Caco-2 (cell line): ENCODE data around the gene OR52N5. TPM values are rescaled to one million over a fixed set of nuclear protein-coding genes. Genes with fewer than 3 reads are reported as not detected.

Experiments used
- BruUV-seq: library from RNA; stranded (reverse); fragments of 400-500 nt; replicated peaks from 2 replicates; lab custom pipeline; 2021; lab: Mats Ljungman, UMichigan
- CTCF ChIA-PET: fragments of 300-600 bp; sonication (Branson Sonifier 250); formaldehyde crosslinking; loops from one replicate; lab custom pipeline; 2022; ENCODE audit warnings: antibody characterized with exemption; lab: Charles Lee
- POLR2A ChIA-PET: fragments of 300-600 bp; sonication (Branson Sonifier 250); formaldehyde crosslinking; loops from one replicate; lab custom pipeline; 2022; ENCODE audit warnings: antibody characterized with exemption; lab: Charles Lee
- DNase-seq, 2 experiments: peaks; one replicate each; pipeline versions ENCODE4 v3.0.0 to v3.0.0-alpha.2; 2020 to 2022
- H3K27me3 ChIP-seq: replicated peaks from 2 replicates; pipeline ENCODE4 v1.6.0; 2011; ENCODE audit warnings: low read length; ENCODE audit not compliant: control insufficient read depth, insufficient read depth
- H3K36me3 ChIP-seq: 2 replicates; pipeline ENCODE4 v1.5.1; 2011; ENCODE audit warnings: low read length; ENCODE audit not compliant: control insufficient read depth, insufficient read depth
- H3K4me1 ChIP-seq: fragments of 250-450 bp; sonication (Bioruptor Pico); 2 replicates; pipeline ENCODE4 v1.5.1; 2020; ENCODE audit warnings: mild to moderate bottlenecking
- H3K4me3 ChIP-seq: 2 replicates; pipeline ENCODE4 v1.5.1; 2011; ENCODE audit warnings: low read depth, mild to moderate bottlenecking, control low read depth, low read length
- H3K9me3 ChIP-seq: fragments of 250-450 bp; sonication (Bioruptor Pico); 2 replicates; pipeline ENCODE4 v1.5.1; 2020; ENCODE audit warnings: mild to moderate bottlenecking, moderate library complexity
- H3K27ac Mint-ChIP-seq: one replicate; pipeline ENCODE4 v1.8.0; 2022; ENCODE audit warnings: mixed read lengths; ENCODE audit not compliant: unreplicated experiment
- H3K27me3 Mint-ChIP-seq: one replicate; pipeline ENCODE4 v1.8.0; 2022; ENCODE audit warnings: mixed read lengths; ENCODE audit not compliant: insufficient read depth, unreplicated experiment
- H3K36me3 Mint-ChIP-seq: one replicate; pipeline ENCODE4 v1.8.0; 2022; ENCODE audit warnings: mild to moderate bottlenecking, mixed read lengths; ENCODE audit not compliant: insufficient read depth, unreplicated experiment
- H3K4me1 Mint-ChIP-seq: one replicate; pipeline ENCODE4 v1.8.0; 2022; ENCODE audit warnings: low read depth, mixed read lengths; ENCODE audit not compliant: unreplicated experiment
- H3K4me3 Mint-ChIP-seq: one replicate; pipeline ENCODE4 v1.8.0; 2022; ENCODE audit warnings: mild to moderate bottlenecking, moderate library complexity, mixed read lengths; ENCODE audit not compliant: unreplicated experiment
- H3K9me3 Mint-ChIP-seq: one replicate; pipeline ENCODE4 v1.8.0; 2022; ENCODE audit warnings: mixed read lengths; ENCODE audit not compliant: unreplicated experiment
- CTCF ChIP-seq, 2 experiments: fragments of 200-600 bp in 1 of 2; IDR thresholded peaks; 1 replicate in 1 of 2; 2 replicates in 1 of 2; pipeline versions ENCODE4 v1.5.1 to v1.8.0; 2011 to 2022; ENCODE audit warnings: antibody characterized with exemption in 1 of 2, control low read depth in 1 of 2, inconsistent platforms in 1 of 2, low read depth in 1 of 2, low read length in 1 of 2, mild to moderate bottlenecking in 1 of 2, moderate library complexity in 1 of 2; ENCODE audit not compliant: insufficient read depth in 1 of 2, severe bottlenecking in 1 of 2, unreplicated experiment in 1 of 2
- intact Hi-C: fragments of 100-400 bp; cut with micrococcal nuclease; formaldehyde crosslinking; loops from one replicate; pipeline ENCODE4 v1.10.0; 2022; ENCODE audit not compliant: unreplicated experiment
- total RNA-seq: library from RNA; stranded (reverse); gene quantifications from 2 replicates; pipeline ENCODE4 v1.2.3, GENCODE V29; 2022

OR52N5 gene
- total RNA-seq, 1 experiment from 2014 or later, result not detected

GRCh38 chr11:5796541-5796940 lies 13.4 kb upstream of the OR52N5 start:
- Mint-ChIP-seq H3K27ac (no peak overlapping the region), H3K36me3 (no peaks in the 10 kb centered on the region), H3K27me3 (peaks cover 6% of the 10 kb centered on the region), H3K4me1 (no peaks in the 10 kb centered on the region), H3K4me3 (no peak overlapping the region), H3K9me3 (no peaks in the 10 kb centered on the region)
- H3K4me3 ChIP-seq, result no peak overlapping the region
- H3K36me3 ChIP-seq, result no peaks in the 10 kb centered on the region
- ChIA-PET POLR2A (no interaction called here), CTCF (no interaction called here)
- intact Hi-C loops, result no loop called here
- H3K4me1 ChIP-seq, result no peaks in the 10 kb centered on the region
- peaks cover 3% of the 10 kb centered on the region; the same call in 1 of the 2 replicates for H3K9me3 ChIP-seq
- no peak for TF ChIP-seq CTCF (IDR thresholded peaks at IDR 0.05; ENCODE audit: insufficient read depth in 1 of 2, low read depth in 1 of 2, low read length in 1 of 2, severe bottlenecking in 1 of 2, unreplicated experiment in 1 of 2)
- no peaks in the 10 kb centered on the region for H3K27me3 ChIP-seq
- BruUV-seq, result no TSS peak
- DNase-seq, result no peak

- Histone ChIP-seq H3K4me3 (no peak within 1 kb of the TSS), H3K27me3 (no peaks in the 10 kb centered on the region), H3K9me3 (peaks cover 3% of the 10 kb centered on the region; the same call in 1 of the 2 replicates), H3K4me1 (no peaks in the 10 kb centered on the region), H3K36me3 (no peaks in the 10 kb centered on the region)
- ChIA-PET CTCF (no interaction called here), POLR2A (no interaction called here)
- H3K9me3 Mint-ChIP-seq, result no peaks in the 10 kb centered on the region
- intact Hi-C loops, result no loop called here
- no peaks in the 10 kb centered on the region for H3K36me3 Mint-ChIP-seq
- H3K4me3 Mint-ChIP-seq, result no peak within 1 kb of the TSS
- no peak for DNase-seq
- H3K4me1 Mint-ChIP-seq, result no peaks in the 10 kb centered on the region
- no TSS peak for BruUV-seq
- H3K27me3 Mint-ChIP-seq, result peaks cover 4% of the 10 kb centered on the region
- H3K27ac Mint-ChIP-seq, result no peak within 1 kb of the TSS
- no peak for TF ChIP-seq CTCF (IDR thresholded peaks at IDR 0.05; ENCODE audit: insufficient read depth in 1 of 2, low read depth in 1 of 2, low read length in 1 of 2, severe bottlenecking in 1 of 2, unreplicated experiment in 1 of 2)
These were observed 8.0 kb upstream of the OR52N5 start, which contains the start of gene OR52N1 for GRCh38 chr11:5791165-5791564. Gene OR52N1 (minus strand): TSS chr11:5791265. CDS start chr11:5788816, 2,449 bp downstream.

GRCh38 chr11:5767056-5767455 lies 16.1 kb downstream of the OR52N5 start:
- Mint-ChIP-seq H3K27ac (no peak overlapping the region), H3K27me3 (no peaks in the 10 kb centered on the region), H3K4me3 (no peak overlapping the region), H3K9me3 (no peaks in the 10 kb centered on the region), H3K36me3 (no peaks in the 10 kb centered on the region), H3K4me1 (no peaks in the 10 kb centered on the region)
- intact Hi-C loops, result no loop called here
- ChIA-PET CTCF (no interaction called here), POLR2A (no interaction called here)
- H3K4me1 ChIP-seq, result no peaks in the 10 kb centered on the region
- no peaks in the 10 kb centered on the region for H3K9me3 ChIP-seq
- no peak for TF ChIP-seq CTCF (IDR thresholded peaks at IDR 0.05; ENCODE audit: insufficient read depth in 1 of 2, low read depth in 1 of 2, low read length in 1 of 2, severe bottlenecking in 1 of 2, unreplicated experiment in 1 of 2)
- H3K4me3 ChIP-seq, result no peak overlapping the region
- no peaks in the 10 kb centered on the region for H3K27me3 ChIP-seq
- no peaks in the 10 kb centered on the region for H3K36me3 ChIP-seq
- BruUV-seq, result no TSS peak
- no peak for DNase-seq
